ENCODE data around the gene KLRD1.
"Not testable (repeated sequence)": the region's sequence is repeated elsewhere in the genome, so short reads cannot be mapped to it uniquely, and the experiment has no call there.

Gene KLRD1

DNA sequence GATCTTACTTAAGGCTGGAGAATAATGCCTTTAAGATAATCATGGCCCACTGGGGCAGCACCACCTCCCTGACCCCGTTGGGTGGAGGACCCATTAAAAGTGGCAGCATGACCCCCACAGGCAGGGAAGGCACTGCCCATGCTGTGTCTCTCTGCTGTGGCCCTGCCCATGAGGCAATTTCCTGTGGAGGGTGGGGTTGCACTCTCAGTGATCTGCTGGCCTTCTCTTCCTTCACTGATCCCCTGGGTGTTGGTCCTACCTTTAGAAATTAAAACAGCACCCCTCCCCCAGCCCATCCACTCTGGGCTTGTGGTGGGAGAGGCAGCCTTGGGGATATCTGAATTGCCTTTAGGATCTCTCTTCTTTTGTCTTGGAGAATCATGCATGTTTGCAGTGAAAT, 64.9 kb downstream of the KLRD1 start:
- no peak for DNase-seq (ENCODE audit: low read depth)
- TF ChIP-seq, protein P1, sequence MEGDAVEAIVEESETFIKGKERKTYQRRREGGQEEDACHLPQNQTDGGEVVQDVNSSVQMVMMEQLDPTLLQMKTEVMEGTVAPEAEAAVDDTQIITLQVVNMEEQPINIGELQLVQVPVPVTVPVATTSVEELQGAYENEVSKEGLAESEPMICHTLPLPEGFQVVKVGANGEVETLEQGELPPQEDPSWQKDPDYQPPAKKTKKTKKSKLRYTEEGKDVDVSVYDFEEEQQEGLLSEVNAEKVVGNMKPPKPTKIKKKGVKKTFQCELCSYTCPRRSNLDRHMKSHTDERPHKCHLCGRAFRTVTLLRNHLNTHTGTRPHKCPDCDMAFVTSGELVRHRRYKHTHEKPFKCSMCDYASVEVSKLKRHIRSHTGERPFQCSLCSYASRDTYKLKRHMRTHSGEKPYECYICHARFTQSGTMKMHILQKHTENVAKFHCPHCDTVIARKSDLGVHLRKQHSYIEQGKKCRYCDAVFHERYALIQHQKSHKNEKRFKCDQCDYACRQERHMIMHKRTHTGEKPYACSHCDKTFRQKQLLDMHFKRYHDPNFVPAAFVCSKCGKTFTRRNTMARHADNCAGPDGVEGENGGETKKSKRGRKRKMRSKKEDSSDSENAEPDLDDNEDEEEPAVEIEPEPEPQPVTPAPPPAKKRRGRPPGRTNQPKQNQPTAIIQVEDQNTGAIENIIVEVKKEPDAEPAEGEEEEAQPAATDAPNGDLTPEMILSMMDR (conservative IDR thresholded peaks at IDR 0.05; ENCODE audit: low read depth, low read length): no peak
- H3K4me3 ChIP-seq (ENCODE audit: low read length): no peak overlapping the region

DNA sequence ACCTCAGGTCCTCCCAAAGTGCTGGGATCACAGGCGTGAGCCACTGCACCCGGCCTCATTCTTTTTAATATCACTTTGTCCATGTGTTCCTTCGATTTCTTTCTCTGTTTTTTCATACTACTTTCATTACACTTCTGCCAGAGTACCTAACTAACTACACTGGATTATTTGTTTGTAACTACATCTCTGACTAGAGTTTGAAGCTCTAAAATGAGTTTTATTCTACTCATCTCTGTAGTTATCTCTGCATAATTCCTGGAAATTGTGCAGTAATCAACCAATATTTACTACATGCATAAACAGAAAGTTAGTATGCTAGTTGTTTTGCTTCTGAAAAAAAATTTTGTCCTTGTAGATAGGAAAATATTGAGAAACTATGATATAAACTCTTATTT, 67.0 kb downstream of the KLRD1 start:
- H3K4me3 ChIP-seq (ENCODE audit: low read length): no peak overlapping the region
- no peak for DNase-seq (ENCODE audit: low read depth)
- TF ChIP-seq, protein P1 (conservative IDR thresholded peaks at IDR 0.05; ENCODE audit: low read depth, low read length): no peak

DNA sequence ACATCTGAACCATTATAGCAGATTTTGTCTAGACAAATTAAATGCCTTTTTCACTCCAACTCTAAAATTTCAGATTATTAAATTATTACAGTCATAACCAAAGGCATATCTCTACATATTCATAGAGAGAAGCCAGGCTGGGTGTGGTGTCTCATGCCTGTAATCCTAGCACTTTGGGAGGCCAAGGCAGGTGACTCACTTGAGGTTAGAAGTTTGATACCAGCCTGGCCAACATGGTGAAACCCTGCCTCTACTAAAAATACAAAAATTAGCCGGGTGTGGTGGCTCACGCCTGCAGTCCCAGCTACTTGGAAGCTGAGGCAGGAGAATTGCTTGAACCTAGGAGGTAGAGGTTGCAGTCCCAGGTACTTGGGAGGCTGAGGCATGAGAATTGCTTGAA, 71.1 kb downstream of the KLRD1 start:
- not testable (repeated sequence) for DNase-seq (ENCODE audit: low read depth); H3K4me3 ChIP-seq (ENCODE audit: low read length)
